ENCODE data around the gene MLYCD.

DNA sequence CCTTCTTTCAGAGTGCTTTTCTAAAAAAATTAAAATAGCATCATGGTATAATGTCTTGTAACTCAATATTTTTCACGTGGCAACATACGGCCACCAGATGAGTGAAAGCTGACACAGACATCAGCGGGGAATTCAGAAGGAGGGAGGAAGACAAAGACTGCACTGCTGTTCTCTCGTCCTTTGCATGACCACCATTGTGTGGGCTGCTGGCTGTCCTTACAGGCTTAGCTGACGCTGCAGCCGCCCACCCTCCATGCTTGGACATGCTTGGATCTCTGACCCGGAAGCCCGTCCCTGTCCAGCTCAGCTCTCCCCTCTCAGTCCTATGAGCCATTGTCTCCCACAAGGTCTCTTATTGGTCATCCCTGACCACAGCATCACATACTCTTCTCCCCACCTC is 11.4 kb upstream of the MLYCD start:
- TF ChIP-seq, protein P1, sequence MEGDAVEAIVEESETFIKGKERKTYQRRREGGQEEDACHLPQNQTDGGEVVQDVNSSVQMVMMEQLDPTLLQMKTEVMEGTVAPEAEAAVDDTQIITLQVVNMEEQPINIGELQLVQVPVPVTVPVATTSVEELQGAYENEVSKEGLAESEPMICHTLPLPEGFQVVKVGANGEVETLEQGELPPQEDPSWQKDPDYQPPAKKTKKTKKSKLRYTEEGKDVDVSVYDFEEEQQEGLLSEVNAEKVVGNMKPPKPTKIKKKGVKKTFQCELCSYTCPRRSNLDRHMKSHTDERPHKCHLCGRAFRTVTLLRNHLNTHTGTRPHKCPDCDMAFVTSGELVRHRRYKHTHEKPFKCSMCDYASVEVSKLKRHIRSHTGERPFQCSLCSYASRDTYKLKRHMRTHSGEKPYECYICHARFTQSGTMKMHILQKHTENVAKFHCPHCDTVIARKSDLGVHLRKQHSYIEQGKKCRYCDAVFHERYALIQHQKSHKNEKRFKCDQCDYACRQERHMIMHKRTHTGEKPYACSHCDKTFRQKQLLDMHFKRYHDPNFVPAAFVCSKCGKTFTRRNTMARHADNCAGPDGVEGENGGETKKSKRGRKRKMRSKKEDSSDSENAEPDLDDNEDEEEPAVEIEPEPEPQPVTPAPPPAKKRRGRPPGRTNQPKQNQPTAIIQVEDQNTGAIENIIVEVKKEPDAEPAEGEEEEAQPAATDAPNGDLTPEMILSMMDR (IDR thresholded peaks at IDR 0.05; ENCODE audit: insufficient read depth, low read depth, low read length): no peak
- no peak for TF ChIP-seq EZH2 (IDR thresholded peaks at IDR 0.05; ENCODE audit: insufficient read depth, low read length)

Measured in astrocyte (in vitro differentiated cells and primary cell).